ENCODE results near the gene ZSCAN10.
A peak's percentile ranks its signal among the peaks of the same experiment; 100 is the strongest.

Gene ZSCAN10

DNA sequence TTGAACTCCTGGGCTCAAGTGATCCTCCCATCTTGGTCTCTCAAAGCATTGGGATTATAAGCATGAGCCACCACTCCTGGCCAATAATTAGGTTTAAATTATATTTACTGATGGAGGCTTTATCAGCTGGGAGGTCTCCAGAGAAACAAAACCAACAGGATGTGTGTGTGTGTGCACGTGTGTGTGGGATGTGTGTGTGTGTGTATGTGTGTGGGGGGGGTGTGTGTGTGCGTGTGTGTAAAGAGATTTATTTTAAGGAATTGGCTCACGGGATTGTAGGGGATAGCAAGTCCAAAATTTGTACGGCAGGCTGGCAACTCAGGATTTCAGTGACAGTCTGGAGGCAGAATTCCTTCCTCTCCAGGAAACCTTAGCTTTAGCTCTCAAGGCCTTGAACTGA lies 48.1 kb downstream of the ZSCAN10 start:
- DNase-seq (ENCODE audit: low read depth): no peak
- H3K4me3 ChIP-seq (ENCODE audit: low read length): no peak overlapping the region

DNA sequence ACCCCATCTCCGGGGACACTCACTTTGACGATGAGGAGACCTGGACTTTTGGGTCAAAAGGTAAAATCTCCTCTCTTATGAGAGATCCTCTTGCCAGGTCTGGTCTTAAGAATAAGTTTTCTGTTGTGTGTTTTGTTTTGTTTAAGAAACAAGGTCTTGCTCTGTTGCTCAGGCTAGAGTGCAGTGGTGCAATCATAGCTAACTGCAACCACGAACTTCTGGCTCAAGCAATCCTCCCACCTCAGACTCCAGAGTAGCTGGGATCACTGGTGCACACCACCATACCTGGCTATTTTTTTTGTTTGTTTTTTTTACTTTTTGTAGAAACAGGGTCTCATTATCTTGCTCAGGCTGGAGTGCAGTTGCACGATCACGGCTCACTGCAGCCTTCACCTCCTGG lies 48.6 kb downstream of the ZSCAN10 start:
- no peak for DNase-seq (ENCODE audit: low read depth)
- H3K4me3 ChIP-seq (ENCODE audit: low read length): no peak overlapping the region
- TF ChIP-seq, protein P1, sequence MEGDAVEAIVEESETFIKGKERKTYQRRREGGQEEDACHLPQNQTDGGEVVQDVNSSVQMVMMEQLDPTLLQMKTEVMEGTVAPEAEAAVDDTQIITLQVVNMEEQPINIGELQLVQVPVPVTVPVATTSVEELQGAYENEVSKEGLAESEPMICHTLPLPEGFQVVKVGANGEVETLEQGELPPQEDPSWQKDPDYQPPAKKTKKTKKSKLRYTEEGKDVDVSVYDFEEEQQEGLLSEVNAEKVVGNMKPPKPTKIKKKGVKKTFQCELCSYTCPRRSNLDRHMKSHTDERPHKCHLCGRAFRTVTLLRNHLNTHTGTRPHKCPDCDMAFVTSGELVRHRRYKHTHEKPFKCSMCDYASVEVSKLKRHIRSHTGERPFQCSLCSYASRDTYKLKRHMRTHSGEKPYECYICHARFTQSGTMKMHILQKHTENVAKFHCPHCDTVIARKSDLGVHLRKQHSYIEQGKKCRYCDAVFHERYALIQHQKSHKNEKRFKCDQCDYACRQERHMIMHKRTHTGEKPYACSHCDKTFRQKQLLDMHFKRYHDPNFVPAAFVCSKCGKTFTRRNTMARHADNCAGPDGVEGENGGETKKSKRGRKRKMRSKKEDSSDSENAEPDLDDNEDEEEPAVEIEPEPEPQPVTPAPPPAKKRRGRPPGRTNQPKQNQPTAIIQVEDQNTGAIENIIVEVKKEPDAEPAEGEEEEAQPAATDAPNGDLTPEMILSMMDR (IDR thresholded peaks at IDR 0.05; ENCODE audit: insufficient read depth, low read depth, low read length, missing control alignments): no peak

More for the DNA sequence above, 48.1 kb downstream of the ZSCAN10 start:
- TF ChIP-seq, protein P1 (IDR thresholded peaks at IDR 0.05; ENCODE audit: insufficient read depth, low read depth, low read length, missing control alignments): no peak

DNA sequence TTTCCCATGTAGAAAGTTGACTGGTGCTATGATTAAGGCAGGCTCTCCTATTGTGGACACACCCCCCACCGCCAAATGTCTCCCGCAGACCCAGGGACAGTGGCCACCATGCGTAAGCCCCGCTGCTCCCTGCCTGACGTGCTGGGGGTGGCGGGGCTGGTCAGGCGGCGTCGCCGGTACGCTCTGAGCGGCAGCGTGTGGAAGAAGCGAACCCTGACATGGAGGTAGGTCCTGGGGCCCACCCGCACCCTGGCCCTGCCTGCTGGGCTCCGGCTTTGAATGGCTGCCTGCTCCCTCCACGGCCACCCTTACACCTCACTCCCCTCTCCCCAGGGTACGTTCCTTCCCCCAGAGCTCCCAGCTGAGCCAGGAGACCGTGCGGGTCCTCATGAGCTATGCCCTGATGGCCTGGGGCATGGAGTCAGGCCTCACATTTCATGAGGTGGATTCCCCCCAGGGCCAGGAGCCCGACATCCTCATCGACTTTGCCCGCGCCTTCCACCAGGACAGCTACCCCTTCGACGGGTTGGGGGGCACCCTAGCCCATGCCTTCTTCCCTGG lies 49.1 kb downstream of the ZSCAN10 start:
- TF ChIP-seq, protein P1 (IDR thresholded peaks at IDR 0.05; ENCODE audit: insufficient read depth, low read depth, low read length, missing control alignments): no peak
- no peak overlapping the region for H3K4me3 ChIP-seq (ENCODE audit: low read length)
- no peak for DNase-seq (ENCODE audit: low read depth)

DNA sequence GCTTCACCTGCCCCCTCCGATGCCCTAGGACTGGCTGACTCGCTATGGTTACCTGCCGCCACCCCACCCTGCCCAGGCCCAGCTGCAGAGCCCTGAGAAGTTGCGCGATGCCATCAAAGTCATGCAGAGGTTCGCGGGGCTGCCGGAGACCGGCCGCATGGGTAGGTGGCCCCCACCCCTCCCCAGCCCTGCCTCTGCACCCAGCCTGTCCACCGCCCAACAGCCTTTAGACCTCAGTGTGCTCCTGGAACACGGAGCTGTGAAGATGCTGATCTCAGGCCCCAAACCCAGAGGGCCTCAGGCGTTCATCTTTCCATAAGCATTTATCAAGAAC lies 51.7 kb downstream of the ZSCAN10 start:
- no peak overlapping the region for H3K4me3 ChIP-seq (ENCODE audit: low read length)
- no peak for DNase-seq (ENCODE audit: low read depth)
- TF ChIP-seq, protein P1 (IDR thresholded peaks at IDR 0.05; ENCODE audit: insufficient read depth, low read depth, low read length, missing control alignments): no peak

DNA sequence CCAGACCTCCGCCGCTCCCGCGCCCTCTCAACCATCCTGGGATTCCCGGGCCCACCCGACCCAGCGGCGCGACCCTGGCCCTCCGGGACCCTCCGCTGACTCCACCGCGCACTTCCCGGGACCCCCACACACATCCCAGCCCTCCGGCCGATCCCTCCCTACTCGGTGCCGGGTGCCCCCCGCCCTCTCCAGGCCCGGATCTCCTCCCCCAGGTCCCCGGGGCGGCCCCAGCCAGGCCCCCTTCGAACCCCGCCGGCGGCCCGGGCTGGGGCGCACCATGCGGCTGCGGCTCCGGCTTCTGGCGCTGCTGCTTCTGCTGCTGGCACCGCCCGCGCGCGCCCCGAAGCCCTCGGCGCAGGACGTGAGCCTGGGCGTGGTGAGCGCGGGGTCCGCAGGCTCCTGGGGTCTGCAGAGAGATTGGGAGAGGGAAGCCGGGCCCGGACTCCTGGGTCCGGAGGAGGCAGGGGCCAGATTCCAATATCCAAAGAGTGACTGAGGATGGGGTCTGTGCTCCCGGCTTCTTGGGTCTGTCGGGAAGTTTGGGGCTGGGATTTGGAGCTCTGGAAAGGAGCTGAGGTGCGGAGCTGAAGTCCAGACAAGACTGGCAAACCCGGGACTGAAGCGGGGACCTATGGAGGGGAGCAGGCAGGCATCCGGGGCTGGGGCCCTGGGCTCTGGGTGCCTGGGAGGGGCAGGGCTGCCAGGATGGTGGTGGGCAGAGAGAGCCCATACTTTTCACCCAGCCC lies 52.3 kb downstream of the ZSCAN10 start:
- no peak for DNase-seq (ENCODE audit: low read depth)
- TF ChIP-seq, protein P1 (IDR thresholded peaks at IDR 0.05; ENCODE audit: insufficient read depth, low read depth, low read length, missing control alignments): no peak

DNA sequence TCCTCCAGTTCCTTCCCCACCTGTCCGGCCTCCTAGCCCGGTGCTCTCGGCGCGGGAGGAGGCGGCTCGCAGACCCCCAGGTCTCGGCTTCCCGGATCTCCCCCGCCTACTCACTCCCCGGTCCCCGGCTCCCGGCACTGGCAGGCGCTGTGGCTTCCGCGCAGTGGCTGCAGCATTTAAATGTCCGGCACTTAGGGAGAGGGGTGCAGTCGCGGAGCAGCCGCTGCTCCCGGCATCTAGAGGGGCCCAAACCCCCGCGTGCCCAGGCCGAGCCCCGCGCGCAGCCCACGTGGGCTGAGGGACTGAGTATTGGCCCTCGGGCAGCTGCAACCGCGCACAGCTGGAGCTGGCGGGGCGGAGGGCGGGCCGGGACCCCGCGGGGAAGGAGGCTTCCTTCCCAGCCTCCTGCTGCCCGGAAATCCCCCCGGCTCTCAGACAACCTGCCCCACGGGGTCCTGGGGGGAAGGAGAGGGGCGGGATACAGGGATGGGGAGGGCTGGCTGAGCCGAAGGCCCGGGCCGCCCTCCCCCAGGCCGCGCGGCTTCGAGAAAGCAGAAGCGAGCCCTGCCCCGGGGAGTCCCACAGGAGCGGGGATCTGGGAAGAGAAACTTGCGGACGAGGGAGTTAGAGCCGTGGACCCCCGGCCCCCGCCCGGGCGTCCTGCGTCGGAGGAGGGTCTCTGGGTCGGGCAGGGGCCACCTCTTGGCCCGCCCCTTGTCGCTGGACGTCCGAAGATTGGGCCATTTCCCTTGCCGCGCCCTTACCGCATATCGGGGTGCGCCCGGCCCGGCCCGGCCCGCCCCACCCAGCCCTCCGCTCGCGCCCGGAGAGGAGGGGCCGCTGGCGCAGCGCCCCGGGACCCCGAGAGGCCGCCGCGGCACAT lies 53.1 kb downstream of the ZSCAN10 start, which contains the start of gene MMP25:
Gene MMP25 (plus strand): TSS at position 804 of the 883 bp plus-strand sequence. CDS start 357 bp downstream, outside the sequence.
- peak within 1 kb of the TSS; percentile 37 for H3K4me3 ChIP-seq (ENCODE audit: low read length)
- TF ChIP-seq, protein P1 (IDR thresholded peaks at IDR 0.05; ENCODE audit: insufficient read depth, low read depth, low read length, missing control alignments): no peak
- DNase-seq (ENCODE audit: low read depth): no peak

More for the DNA sequence above, 52.3 kb downstream of the ZSCAN10 start:
- H3K4me3 ChIP-seq (ENCODE audit: low read length): no peak overlapping the region

All from epithelial cell of esophagus (primary cell).